ENCODE data around the gene CGB5. TPM values are rescaled to one million over a fixed set of nuclear protein-coding genes. Genes with fewer than 3 reads are reported as not detected.

CGB5 gene
- polyA plus RNA-seq, 1 of the 3 experiments (the other 2 are of a cell fraction), result 0.16 TPM

- no peak overlapping the region for H3K27ac ChIP-seq (ENCODE audit: low read depth in 2 of 2, low read length in 1 of 2)
- peak; percentile 69 for DNase-seq
- ChIA-PET POLR2A (no interaction called here), CTCF (interaction anchor here (0.5 to 5.4 kb wide), 13 partner anchors 12 to 267 kb away, joined by 3 to 68 read pairs (median 3); partner anchors contain the start of gene CGB7)
- no peak overlapping the region for H3K4me2 ChIP-seq
- H3K4me1 ChIP-seq (ENCODE audit: control insufficient read depth in 1 of 2, insufficient read depth in 2 of 2, low read depth in 1 of 2, low read length in 1 of 2), result peaks cover 0 to 10% of the 10 kb centered on the region in 2 experiments; a peak in 1 of 4 replicates
- no peak overlapping the region for H3K9ac ChIP-seq
- WGBS (ENCODE audit: low lambda C conversion rate), result 74% methylated on average over 4 of the region's 5 CpGs
- no peaks in the 10 kb centered on the region for H4K20me1 ChIP-seq (ENCODE audit: insufficient read depth)
- H3K4me3 ChIP-seq (ENCODE audit: low read depth in 2 of 2, low read length in 1 of 2), result no peak overlapping the region; a peak in 1 of 4 replicates
- peaks cover 88% of the 10 kb centered on the region for H3K79me2 ChIP-seq (ENCODE audit: insufficient read depth)
- no peaks in the 10 kb centered on the region for H3K9me3 ChIP-seq
- no peak overlapping the region for H2AFZ ChIP-seq (ENCODE audit: low read depth)
- H3K9me2 ChIP-seq, result no peaks in the 10 kb centered on the region
- H3F3A ChIP-seq (replicated peaks; ENCODE audit: insufficient read depth), result peaks cover 3% of the 10 kb centered on the region
- TF ChIP-seq GABPA (IDR thresholded peaks at IDR 0.05; ENCODE audit: low read depth) (no peak), CTCF (IDR thresholded peaks at IDR 0.05) (peak; percentile 71), RAD21 (IDR thresholded peaks at IDR 0.05; ENCODE audit: low read length) (peak; percentile 37; the same call in 1 of the 2 replicates), MEF2A (IDR thresholded peaks at IDR 0.05; ENCODE audit: borderline replicate concordance, low read depth) (no peak), USF1 (IDR thresholded peaks at IDR 0.05; ENCODE audit: borderline replicate concordance, low read depth) (no peak)
- H3K27me3 ChIP-seq (ENCODE audit: insufficient read depth), result no peaks in the 10 kb centered on the region
- peaks cover 0 to 5% of the 10 kb centered on the region in 2 experiments for H3K36me3 ChIP-seq (replicated peaks in 1 of 2; ENCODE audit: control insufficient read depth in 1 of 2, insufficient read depth in 2 of 2, low read length in 1 of 2)
These were observed 45.7 kb upstream of the CGB5 start for GRCh38 chr19:48997972-48998371.

DNA sequence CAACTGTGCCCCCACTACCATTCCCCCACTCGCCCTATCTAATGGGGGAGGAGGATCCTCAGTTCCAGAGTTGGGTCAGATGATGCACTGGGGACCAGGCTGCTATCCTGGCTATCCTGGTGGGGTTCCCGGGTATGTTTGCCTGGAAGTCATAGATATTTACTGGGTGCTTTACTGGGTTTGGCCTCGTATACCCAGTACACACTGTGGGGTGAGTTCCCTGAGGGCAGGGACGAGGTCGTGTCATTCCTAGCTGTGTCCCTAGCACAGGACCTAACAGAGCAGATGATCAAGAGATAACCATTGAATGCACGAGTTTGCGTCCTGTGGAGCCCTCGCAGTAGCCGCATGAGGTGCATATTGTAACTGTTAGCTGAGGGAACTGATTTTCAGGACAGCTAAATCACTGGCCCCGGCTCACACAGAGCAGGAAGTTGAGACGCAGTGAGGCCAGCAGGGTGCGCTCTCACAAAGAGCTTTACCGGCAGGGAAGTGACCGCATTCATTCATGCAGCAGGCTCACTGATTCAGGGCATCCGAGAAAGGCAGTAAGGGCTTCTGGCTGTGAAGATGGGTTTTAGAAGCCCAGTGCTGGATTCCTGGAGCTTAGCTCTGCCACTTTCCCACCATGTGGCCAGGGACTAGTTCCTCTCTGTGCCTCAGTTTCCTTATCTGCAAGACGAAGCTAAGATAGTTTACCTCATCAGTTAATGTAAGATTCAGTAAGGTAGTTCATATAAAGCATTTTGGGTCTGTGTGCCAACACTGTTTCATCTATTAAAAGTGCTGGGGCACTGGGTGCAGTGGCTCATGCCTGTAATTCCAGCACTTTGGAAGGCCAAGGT, 43.9 kb upstream of the CGB5 start:
- ChIA-PET CTCF (interaction anchor here (0.5 to 5.4 kb wide), 21 partner anchors 9 to 198 kb away, joined by 3 to 68 read pairs (median 4); partner anchors contain the start of genes KCNA7 and LIN7B), POLR2A (interaction anchor here (0.6 to 1.2 kb wide), 2 partner anchors 9 to 490 kb away, joined by 3 read pairs; no protein-coding TSS in a partner anchor)
- Histone ChIP-seq H3K9me2 (no peaks in the 10 kb centered on the region), H3K9ac (no peak overlapping the region), H3K4me2 (no peak overlapping the region), H3K79me2 (ENCODE audit: insufficient read depth) (peaks cover 78% of the 10 kb centered on the region), H3K27ac (ENCODE audit: low read depth in 2 of 2, low read length in 1 of 2) (no peak overlapping the region), H3F3A (replicated peaks; ENCODE audit: insufficient read depth) (no peaks in the 10 kb centered on the region), H3K4me1 (ENCODE audit: control insufficient read depth in 1 of 2, insufficient read depth in 2 of 2, low read depth in 1 of 2, low read length in 1 of 2) (peaks cover 0 to 7% of the 10 kb centered on the region in 2 experiments; a peak in 1 of 4 replicates), H3K27me3 (ENCODE audit: insufficient read depth) (no peaks in the 10 kb centered on the region), H3K9me3 (no peaks in the 10 kb centered on the region), H3K4me3 (ENCODE audit: low read depth in 2 of 2, low read length in 1 of 2) (no peak overlapping the region; a peak in 1 of 4 replicates), H2AFZ (ENCODE audit: low read depth) (no peak overlapping the region), H4K20me1 (ENCODE audit: insufficient read depth) (no peaks in the 10 kb centered on the region), H3K36me3 (replicated peaks in 1 of 2; ENCODE audit: control insufficient read depth in 1 of 2, insufficient read depth in 2 of 2, low read length in 1 of 2) (peaks cover 10 to 14% of the 10 kb centered on the region in 2 experiments)
- 84% methylated on average over 13 of the region's 16 CpGs for WGBS (ENCODE audit: low lambda C conversion rate)
- TF ChIP-seq CTCF (IDR thresholded peaks at IDR 0.05) (peak; percentile 66), RAD21 (IDR thresholded peaks at IDR 0.05; ENCODE audit: low read length) (peak; percentile 39), USF1 (IDR thresholded peaks at IDR 0.05; ENCODE audit: borderline replicate concordance, low read depth) (no peak)
- DNase-seq, result peak; percentile 65

All from SK-N-SH (cell line).